CD4-positive, alpha-beta T cell treated with Interferon gamma for 1 hour (primary cell): ENCODE data around the gene GOLPH3L.
A peak's percentile ranks its signal among the peaks of the same experiment; 100 is the strongest.
"Not testable (repeated sequence)": the region's sequence is repeated elsewhere in the genome, so short reads cannot be mapped to it uniquely, and the experiment has no call there.

ENCODE experiments used
- DNase-seq: peaks from one replicate; pipeline ENCODE4 v3.0.0-alpha.2; 2020

The GOLPH3L gene

DNA sequence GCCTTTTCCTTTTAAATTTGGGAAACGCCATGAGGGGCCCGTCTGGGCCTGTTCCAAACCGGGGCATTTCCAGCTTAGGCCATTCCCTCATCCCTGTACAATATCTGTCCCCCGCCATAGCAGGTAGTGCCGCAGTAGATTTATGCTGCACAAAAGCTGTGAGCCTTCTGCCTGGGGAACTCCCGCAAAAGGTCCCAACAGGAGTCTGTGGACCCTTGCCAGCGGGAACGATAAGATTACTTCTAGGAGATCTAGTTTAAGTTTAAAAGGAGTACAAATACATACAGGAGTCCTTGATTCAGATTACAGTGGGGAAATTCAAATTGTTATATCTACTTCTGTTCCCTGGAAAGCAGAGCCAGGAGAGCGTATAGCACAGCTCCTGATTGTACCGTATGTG is 42.3 kb downstream of the GOLPH3L start:
- not testable (repeated sequence) for DNase-seq

DNA sequence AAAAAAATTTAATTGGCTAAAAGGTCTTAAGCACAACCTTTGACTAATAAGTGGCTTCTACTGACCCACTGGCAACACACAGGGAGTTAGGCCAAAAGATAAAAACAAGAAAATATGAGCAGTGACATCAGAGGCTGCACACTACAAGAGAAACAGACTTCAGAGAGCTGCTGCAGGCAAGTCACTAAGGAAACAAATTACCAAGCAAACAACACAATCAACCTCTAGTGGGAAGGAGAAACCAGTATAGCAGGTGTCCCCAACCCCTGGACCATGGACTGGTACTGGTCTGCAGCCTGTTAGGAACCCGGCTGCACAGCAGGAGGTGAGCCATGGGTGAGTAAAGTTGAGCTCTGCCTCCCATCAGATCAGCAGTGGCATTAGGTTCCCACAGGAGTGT is 46.8 kb downstream of the GOLPH3L start:
- no peak for DNase-seq

DNA sequence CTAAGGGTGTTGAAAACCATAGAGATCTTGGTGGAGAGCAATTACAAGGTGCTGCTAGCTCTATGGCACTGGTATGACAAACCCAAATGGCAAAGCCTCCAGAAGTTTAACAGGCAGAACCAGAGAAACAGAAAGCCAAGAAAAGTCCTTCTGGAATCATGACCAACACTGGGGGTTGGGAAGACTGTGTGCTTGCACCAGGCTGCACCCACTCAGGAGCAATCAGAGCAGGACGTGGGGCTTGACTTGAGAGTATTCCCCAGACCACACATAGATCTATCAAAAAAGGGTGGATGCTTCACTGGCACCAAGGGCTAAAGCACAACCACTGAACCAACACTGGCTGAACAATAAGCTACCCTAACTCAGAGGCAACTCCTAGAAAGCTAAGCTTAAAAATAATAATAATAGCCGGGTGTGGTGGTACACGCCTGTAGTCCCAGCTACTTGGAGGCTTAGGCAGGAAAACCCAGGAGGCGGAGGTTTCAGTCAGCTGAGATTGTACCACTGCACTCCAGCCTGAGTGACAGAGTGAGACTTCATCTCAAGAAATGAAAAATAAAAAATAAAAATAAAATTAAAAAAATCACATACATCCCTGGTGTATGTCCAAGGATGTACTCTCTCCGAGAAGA is 47.4 kb downstream of the GOLPH3L start:
- no peak for DNase-seq

DNA sequence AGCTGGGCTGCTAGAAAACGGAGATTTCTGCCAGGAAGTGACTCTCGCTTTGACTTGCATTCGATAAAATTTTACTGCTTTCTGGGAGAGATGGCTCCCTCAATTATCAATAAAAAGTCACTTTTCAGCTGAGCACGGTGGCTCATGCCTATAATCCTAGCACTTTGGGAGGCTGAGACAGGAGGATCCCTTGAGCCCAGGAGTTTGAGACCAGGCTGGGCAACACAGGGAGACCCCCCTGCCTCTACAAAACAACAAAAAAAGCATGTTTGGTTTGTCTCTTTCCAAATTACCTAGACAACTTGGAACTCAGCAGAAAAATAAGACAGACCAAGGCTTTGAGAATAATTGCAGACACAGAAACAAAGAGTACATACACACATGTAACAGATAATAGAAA is 54.7 kb downstream of the GOLPH3L start:
- no peak for DNase-seq

DNA sequence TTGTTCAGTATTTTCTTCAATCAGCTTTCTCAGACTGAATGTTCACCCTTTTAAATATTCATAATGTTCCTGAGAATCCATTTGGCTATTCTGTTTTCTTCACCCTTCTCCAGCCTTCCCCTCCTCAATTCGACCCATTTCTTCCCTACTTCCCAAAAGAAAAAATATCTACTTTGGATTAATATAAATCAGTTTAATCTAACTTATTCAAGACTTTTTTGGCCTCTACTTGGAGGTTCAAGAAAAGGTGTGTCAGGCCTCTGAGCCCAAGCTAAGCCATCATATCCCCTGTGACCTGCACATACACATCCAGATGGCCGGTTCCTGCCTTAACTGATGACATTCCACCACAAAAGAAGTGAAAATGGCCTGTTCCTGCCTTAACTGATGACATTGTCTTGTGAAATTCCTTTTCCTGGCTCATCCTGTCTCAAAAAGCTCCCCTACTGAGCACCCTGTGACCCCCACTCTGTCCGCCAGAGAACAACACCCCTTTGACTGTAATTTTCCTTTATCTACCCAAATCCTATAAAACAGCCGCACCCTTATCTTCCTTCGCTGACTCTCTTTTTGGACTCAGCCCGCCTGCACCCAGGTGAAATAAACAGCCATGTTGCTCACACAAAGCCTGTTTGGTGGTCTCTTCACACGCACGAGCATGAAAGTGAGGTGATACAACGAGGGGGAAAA is 55.7 kb downstream of the GOLPH3L start:
- DNase-seq, result not testable (repeated sequence)

DNA sequence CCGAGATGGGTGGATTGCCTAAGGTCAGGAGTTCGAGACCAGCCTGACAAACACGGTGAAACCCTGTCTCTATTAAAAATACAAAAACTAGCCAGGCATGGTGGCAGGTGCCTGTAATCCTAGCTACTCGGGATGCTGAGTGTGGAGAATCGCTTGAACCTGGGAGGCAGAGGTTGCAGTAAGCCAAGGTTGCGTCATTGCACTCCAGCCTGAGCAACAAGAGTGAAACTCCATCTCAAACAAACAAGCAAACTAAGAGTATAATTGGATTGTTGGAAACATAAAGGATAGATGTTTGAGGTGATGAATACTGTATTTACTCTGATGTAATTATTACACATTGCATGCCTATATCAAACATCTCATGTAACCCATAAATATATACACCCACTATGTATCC is 58.5 kb downstream of the GOLPH3L start:
- DNase-seq, result not testable (repeated sequence)

DNA sequence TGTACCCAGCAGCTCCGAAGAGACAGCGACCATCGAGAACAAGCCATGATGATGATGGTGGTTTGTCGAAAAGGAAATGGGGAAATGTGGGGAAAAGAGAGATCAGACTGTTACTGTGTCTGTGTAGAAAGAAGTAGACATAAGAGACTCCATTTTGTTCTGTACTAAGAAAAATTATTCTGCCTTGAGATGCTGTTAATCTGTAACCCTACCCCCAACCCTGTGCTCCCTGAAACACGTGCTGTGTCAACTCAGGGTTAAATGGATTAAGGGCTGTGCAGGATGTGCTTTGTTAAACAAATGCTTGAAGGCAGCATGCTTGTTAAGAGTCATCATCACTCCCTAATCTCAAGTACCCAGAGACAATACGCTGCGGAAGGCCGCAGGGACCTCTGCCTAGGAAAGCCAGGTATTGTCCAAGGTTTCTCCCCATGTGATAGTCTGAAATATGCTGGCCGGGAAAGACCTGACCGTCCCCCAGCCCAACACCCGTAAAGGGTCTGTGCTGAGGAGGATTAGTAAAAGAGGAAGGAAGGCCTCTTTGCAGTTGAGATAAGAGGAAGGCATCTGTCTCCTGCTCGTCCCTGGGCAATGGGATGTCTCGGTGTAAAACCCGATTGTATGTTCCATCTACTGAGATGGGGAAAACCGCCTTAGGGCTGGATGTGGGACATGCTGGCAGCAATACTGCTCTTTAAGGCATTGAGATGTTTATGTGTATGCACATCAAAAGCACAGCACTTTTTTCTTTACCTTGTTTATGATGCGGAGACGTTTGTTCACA is 61.9 kb downstream of the GOLPH3L start:
- DNase-seq, result not testable (repeated sequence)

DNA sequence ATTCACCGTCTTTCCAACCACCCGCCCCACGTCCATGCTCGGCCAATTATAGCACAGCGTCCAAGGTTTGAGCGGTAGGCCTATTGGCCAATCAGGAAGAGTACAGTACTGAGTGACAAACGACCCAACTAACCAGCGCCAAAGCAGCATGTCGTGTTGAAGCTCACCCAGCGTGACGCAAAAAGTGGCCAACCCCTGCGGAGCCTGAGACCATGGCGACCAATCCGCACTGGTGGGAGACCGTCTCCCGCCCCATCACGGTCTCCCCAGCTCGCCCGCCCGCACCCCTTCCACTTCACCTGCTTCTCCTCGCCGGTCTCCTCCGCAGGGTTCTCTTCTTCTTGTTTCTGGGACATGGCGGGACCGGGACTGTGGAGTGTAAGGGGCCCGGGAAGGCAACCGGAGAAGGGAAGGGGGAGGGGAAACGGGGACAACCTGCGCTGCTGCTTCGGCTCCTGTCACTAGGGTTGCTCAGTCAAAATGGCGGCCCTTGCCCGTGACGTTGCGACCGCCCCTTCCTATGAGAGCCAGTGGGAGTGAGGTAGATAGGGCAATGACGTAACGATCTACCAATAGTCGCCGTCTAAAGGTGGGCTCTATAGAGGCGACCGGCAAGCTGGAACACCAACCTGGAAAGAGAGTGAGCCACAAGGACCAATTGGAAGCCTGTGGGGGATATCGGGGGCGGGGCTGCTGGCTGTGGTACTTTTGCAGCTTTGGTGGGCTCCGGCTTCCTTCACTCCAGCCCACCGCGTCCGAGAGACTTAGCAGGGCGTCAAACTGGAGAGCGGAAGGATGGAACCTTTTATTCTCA is 67.6 kb downstream of the GOLPH3L start, which contains the start of gene ENSA:
ENSA (minus strand) TSS at position 498 of the 814 bp plus-strand sequence; CDS start at position 356, 142 bp downstream.
- peak; percentile 98 for DNase-seq

DNA sequence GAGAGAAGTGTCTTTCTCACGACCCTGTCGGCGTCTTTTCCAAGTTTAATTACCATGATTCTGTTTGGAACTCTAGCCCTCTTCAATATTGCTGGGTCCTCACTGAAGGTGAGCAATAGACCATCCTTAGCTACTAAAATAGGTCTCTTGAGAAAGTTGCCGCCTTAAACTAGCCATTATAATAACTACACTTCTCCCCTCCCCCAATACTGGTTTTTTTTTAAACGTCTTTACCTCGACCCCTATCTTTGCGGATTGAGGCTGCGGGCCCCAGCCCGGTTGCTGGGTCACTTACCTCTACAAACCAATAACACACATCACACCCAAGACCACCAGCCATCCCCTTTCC is 68.2 kb downstream of the GOLPH3L start:
- no peak for DNase-seq

DNA sequence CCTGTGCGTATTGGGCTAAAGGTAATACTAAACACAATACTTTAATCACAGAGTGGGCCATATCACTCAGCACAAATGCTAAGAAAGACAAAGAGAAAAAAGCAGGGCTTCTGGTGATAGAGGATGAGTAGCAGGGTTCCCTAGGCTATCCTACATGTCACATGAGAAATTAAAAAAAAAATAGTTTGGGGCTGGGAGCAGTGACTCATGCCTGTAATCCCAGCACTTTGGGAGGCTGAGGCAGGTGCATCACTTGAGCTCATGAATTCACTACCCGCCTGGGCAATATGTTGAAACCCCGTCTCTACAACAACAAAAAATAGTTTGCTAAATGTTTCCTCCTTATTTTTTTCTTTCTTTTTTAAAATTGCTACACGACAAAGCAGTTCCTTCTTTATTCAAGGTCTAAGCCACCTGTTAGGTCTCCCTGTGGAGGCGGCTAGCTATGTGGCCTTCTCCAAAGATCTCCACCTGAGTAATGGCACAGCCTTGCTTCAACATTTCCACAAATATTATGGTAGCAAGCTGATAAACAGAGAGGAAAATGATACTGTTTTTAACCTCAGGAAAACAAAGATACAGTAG is 69.0 kb downstream of the GOLPH3L start:
- no peak for DNase-seq

DNA sequence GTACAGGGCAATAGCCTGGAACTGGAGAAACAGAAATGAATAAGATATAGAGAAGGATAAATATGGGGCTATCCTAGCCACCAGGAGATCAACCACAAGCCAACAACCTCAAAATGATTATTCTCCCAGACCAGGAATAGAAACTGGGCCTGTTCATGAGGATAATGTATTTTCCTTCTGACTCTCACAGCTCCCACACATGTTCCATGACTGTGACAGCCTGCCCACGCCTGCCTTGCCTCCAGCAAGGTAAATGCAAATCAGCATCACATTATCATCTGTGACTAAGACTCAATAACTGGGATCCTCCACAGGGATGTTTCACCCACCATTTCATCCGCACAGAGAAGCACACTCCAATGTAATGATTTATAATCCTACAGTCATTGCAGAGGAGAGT is 70.8 kb downstream of the GOLPH3L start:
- no peak for DNase-seq

DNA sequence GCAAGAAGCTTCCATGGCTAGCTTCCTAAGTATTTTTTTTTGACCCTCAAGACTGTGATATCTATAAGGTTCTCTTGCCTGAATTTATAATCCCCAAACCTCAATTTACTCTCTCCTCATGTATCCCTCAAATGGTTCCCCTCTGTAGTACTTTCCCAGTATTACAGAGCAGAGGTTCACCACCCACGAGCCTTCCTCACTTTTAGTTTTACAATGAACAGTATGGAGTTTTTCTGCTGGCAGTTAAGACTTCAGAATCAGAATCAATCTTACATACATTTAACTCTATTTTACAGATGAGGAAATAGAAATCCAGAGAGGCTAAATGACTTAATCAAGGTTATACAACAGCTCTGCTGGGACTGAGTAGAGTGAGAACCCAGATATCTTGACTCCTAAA is 72.4 kb downstream of the GOLPH3L start:
- not testable (repeated sequence) for DNase-seq

DNA sequence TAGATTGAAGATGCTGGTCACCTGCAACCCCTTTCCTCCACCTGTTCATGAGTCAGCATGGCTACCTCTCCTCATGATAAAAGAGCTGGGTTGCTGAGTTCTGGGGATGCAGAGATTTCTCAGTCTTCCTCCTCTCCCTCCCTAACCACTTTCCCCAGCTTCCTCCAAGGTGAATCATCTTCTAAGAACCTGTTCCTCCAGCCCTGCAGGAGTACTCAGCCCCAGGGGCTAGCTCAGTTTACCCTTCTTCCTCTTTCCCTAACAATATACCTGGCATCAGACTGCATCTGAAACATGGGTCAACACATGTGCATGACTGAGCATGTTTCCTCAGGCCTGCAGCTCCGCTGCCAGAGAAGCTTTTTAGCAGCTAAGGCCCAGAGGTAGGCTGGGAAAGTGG is 72.8 kb downstream of the GOLPH3L start:
- DNase-seq, result not testable (repeated sequence)

DNA sequence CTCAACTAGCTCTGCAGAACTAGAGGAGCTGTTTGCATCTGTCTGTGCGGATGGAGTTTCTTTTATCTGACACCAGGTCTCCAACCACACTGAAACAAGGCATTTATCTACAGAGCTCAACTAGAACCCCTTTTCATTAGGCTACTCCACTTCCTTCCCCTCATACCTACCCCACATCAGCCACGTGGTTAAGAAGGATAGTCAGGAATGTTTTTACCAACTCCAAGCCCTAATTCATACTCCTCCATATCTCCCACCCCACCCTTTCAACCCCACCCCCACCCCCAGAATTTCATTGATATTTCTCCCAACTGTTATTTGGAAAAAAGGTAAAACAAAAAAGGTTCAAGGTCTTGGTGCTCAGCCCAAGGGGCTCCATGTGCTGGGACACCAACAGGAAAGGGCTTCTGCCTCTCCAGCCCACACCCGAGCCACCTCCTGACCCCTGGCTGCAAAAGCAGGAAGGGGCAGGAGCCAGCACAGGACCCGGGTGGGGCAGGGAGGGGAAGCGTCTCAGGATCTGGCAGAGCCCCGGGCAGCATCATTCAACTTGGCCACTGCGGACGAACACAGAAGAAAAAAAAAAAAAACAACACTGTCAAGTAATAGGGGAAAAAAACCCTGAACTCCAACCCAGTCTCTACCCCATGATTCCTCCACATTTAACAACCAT is 74.5 kb downstream of the GOLPH3L start:
- DNase-seq, result no peak

DNA sequence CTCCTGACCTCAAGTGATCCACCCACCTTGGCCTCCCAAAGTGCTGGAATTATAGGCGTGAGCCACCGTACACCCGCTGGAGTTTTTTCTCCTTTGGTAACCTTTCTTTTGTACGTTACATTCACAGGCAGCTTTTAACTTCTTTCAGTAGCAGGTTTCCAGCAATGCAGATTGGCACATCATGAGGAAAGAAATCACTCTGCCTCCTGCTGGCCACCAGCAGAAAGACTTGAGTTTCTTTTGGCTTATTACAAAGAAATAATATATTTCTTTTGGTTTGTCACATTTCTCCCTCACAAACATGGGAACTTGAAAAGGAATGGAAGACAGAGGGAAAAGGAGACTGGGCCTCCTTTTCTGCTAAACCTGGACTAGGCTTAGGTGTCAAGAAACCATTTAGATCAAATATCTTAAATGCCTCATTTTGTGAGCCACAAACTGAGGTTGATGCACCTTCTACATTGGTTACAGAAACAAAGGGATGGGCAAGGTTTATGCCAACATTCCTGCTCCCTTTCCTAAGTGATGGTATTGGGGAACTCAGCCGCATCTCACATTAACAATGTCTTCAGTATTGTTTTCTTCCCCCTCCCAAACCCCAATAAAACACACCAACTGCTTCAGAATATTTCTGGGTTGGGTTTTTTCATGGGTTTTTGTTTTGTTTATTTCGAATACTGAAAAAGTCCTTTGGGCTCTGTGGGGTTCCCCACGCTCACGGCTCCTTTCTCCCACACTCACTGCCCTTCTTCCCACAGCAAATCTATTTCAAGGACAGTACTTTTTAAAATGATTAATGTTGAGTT is 75.3 kb downstream of the GOLPH3L start:
- DNase-seq, result peak; percentile 64

DNA sequence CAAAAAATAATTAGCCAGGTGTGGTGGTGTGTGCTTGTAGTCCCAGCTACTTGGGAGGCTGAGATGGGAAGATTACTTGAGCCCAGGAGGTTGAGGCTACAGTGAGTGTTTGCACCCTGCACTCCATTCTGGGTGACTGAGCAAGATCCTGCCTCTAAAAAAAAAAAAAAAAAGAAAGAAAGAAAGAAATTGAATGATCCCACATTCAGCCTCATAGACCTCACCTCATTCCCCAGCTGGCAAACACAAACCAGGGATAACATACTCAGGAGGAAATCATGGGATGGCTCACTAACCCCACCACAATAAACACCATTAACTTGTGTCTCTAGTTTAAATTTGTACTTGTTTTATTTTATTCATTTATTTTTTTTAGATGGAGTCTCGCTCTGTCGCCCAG is 76.0 kb downstream of the GOLPH3L start:
- DNase-seq, result no peak

DNA sequence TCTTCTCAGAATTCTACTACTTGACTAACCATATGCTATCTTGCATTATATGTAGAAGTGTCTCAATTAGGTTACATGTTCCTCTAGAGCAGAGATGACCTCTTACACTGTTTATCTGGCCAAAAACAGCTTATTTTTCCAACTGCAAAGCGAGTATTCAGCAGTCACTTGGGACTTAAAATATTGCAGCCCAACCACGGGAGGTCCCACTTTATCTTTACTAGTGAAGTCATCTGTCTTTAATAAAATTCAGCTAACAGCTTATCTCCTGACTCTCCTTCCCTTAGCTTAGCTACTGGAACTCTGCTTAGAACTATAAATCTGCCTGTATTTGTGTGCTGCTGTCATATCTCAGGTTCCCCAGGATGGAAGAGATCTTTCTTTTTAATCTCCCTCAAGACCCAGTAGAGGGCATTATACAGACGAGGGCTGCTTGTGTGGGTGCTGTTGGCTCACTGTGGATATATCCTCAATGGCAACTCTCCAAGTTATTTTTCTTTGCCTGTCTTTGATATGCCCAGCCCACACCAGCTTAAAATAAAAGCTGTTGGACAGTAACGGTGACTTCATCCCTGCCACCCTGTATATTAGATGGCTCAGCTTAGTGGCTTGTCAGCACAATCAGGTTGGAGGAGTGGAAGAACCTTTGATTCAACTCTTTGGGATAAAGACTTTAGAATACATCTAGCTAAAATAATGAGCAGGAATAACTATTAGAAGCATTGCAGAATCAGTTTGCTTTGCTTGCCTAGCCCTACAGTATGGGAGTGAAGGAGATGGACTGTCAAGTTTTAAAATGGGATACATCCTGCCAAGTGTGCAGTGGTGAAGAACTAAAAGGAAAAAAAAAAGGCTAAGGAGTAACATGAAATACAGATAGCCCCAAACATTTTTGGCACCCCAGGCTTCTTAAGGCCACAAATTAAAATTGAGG is 77.1 kb downstream of the GOLPH3L start:
- DNase-seq, result peak; percentile 22

DNA sequence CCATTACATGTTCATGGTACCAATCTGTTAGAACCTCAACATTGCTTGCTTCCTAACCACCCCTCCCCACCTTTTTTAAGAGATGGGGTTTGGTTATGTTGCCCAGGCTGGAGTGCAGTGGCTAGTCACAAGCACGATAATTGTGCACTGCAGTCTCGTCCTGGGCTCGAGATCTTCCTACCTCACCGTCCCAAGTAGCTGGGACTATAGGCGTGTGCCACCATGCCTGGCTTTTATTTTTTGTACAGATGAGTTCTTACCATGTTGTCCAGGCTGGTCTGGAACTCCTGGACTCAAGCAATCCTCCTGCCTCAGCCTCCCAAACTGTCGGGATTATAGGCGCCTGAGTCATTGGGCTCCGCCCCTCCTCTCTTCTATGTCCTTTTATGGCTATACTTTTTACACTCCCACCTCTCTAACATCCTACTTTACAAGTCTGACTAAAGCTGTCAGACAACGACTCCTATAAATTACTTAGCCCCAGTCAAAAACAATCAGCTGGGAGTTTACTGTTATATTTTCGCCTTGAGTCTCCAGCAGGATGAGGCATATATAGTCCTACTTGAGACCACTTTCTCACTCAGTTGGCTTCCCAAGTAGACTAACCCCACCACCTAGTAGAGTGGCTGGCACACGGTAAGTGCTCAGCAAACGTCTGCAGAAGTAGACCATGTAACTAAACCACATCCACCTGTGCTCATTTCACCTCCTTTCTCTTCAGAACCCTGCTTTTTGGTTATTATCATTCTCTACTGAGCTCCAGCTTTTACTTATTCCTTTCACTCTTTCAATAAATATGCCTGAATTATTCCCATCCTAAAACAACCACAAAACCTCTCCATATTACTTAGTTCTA is 81.4 kb downstream of the GOLPH3L start:
- DNase-seq, result no peak
